GM18861 (cell line): ENCODE data around the gene SESN3.
"Not testable (repeated sequence)": the region's sequence is repeated elsewhere in the genome, so short reads cannot be mapped to it uniquely, and the experiment has no call there.

Experiments
- ATAC-seq: cut with Tn5 transposase; IDR thresholded peaks from one replicate; pipeline ENCODE4 v1.9.1; 2021; ENCODE audit not compliant: unreplicated experiment

SESN3 gene

GRCh38 chr11:95252586-95252985, 21.6 kb upstream of the SESN3 start:
- ATAC-seq: no peak

GRCh38 chr11:95251896-95252295, 20.9 kb upstream of the SESN3 start:
- ATAC-seq: not testable (repeated sequence)

- ATAC-seq: peak; percentile 88
These were observed 17.9 kb upstream of the SESN3 start for GRCh38 chr11:95248666-95249467.

GRCh38 chr11:95247883-95248282, 16.9 kb upstream of the SESN3 start:
- ATAC-seq: no peak

- no peak for ATAC-seq
These were observed 16.2 kb upstream of the SESN3 start for GRCh38 chr11:95247127-95247684.

GRCh38 chr11:95245581-95245980, 14.6 kb upstream of the SESN3 start:
- no peak for ATAC-seq

- no peak for ATAC-seq
These were observed 14.0 kb upstream of the SESN3 start for GRCh38 chr11:95245038-95245437.

- ATAC-seq: no peak
These were observed 12.7 kb upstream of the SESN3 start for GRCh38 chr11:95243673-95244072.

GRCh38 chr11:95242845-95243605, 12.0 kb upstream of the SESN3 start:
- no peak for ATAC-seq

GRCh38 chr11:95242091-95242844, 11.3 kb upstream of the SESN3 start:
- peak; percentile 75 for ATAC-seq

- peak; percentile 69 for ATAC-seq
These were observed 10.7 kb upstream of the SESN3 start for GRCh38 chr11:95241681-95242081.

- no peak for ATAC-seq
These were observed 9.1 kb upstream of the SESN3 start for GRCh38 chr11:95239871-95240649.

- no peak for ATAC-seq
These were observed 1.7 kb upstream of the SESN3 start for GRCh38 chr11:95232666-95233065.

GRCh38 chr11:95231881-95232605, 1.0 kb upstream of the SESN3 start:
- peak; percentile 25 for ATAC-seq

- peak; percentile 0 for ATAC-seq
These were observed 234 bp downstream of the SESN3 start for GRCh38 chr11:95230810-95231126.

GRCh38 chr11:95229993-95230809, 801 bp downstream of the SESN3 start:
- ATAC-seq: no peak

GRCh38 chr11:95229199-95229992, 1.6 kb downstream of the SESN3 start:
- no peak for ATAC-seq

- no peak for ATAC-seq
These were observed 2.8 kb downstream of the SESN3 start for GRCh38 chr11:95228081-95228749.
